IMR-90 (cell line): ENCODE results near the gene FRMD6. TPM values are rescaled to one million over a fixed set of nuclear protein-coding genes. Genes with fewer than 3 reads are reported as not detected.

Experiments used
- ATAC-seq: fragments of 200-7000 bp; cut with Tn5 transposase; 2 replicates; pipeline ENCODE4 v1.9.1; 2020; ENCODE audit warnings: low read depth, mild to moderate bottlenecking, moderate library complexity
- BruUV-seq: library from RNA; stranded (reverse); fragments of 400-500 nt; replicated peaks from 2 replicates; lab custom pipeline; 2021; lab: Mats Ljungman, UMichigan
- CTCF ChIA-PET: fragments of 300-600 bp; formaldehyde crosslinking; extraction: SDS; loops from one replicate; lab custom pipeline; 2021; ENCODE audit warnings: antibody characterized with exemption; lab: Yijun Ruan, JAX
- POLR2A ChIA-PET: fragments of 300-600 bp; sonication (Branson Sonifier 250); formaldehyde crosslinking; loops from one replicate; lab custom pipeline; 2022; ENCODE audit warnings: antibody characterized with exemption; ENCODE audit not compliant: unreplicated experiment; lab: Charles Lee
- DNase-seq: peaks from one replicate; pipeline ENCODE4 v3.0.0; 2013
- H2AFZ ChIP-seq: replicated peaks from 2 replicates; pipeline ENCODE3; 2013; ENCODE audit warnings: low read length, mild to moderate bottlenecking; ENCODE audit not compliant: poor library complexity
- H2AK5ac ChIP-seq: 2 replicates; pipeline ENCODE4 v1.6.1; 2013; ENCODE audit warnings: low read depth, low read length, inconsistent platforms
- H2AK9ac ChIP-seq: replicated peaks from 2 replicates; pipeline ENCODE3; 2013; ENCODE audit warnings: mild to moderate bottlenecking, low read depth, low read length, moderate library complexity; ENCODE audit not compliant: poor library complexity
- H2BK120ac ChIP-seq: 2 replicates; pipeline ENCODE4 v1.6.1; 2013; ENCODE audit warnings: low read depth, low read length, inconsistent platforms
- H2BK15ac ChIP-seq: 3 replicates; pipeline ENCODE4 v1.6.1; 2013; ENCODE audit warnings: low read depth, low read length, inconsistent platforms
- H2BK20ac ChIP-seq: 2 replicates; pipeline ENCODE4 v1.6.1; 2013; ENCODE audit warnings: low read depth, mild to moderate bottlenecking, inconsistent platforms, low read length, moderate library complexity
- H2BK5ac ChIP-seq: 2 replicates; pipeline ENCODE4 v1.6.1; 2013; ENCODE audit warnings: mild to moderate bottlenecking, low read depth, low read length, inconsistent platforms; ENCODE audit not compliant: poor library complexity, severe bottlenecking
- H3K14ac ChIP-seq: replicated peaks from 2 replicates; pipeline ENCODE4 v1.6.1; 2013; ENCODE audit warnings: low read depth, low read length, inconsistent platforms
- H3K18ac ChIP-seq: 2 replicates; pipeline ENCODE4 v1.6.1; 2013; ENCODE audit warnings: low read depth, low read length, control low read depth
- H3K23ac ChIP-seq: 2 replicates; pipeline ENCODE4 v1.6.1; 2013; ENCODE audit warnings: low read depth, low read length, inconsistent platforms
- H3K27ac ChIP-seq: 2 replicates; pipeline ENCODE4 v1.5.1; 2013; ENCODE audit warnings: mild to moderate bottlenecking, control low read depth, low read length; ENCODE audit not compliant: insufficient read depth
- H3K27me3 ChIP-seq: 2 replicates; pipeline ENCODE4 v1.6.1; 2013; ENCODE audit warnings: low read length; ENCODE audit not compliant: control insufficient read depth, insufficient read depth
- H3K36me3 ChIP-seq: 2 replicates; pipeline ENCODE4 v1.6.1; 2013; ENCODE audit warnings: low read length, mixed read lengths; ENCODE audit not compliant: control insufficient read depth, insufficient read depth
- H3K4ac ChIP-seq: 2 replicates; pipeline ENCODE4 v1.6.1; 2013; ENCODE audit warnings: low read depth, low read length, inconsistent platforms
- H3K4me1 ChIP-seq: 2 replicates; pipeline ENCODE4 v1.6.1; 2013; ENCODE audit warnings: low read length, mixed read lengths; ENCODE audit not compliant: control insufficient read depth, insufficient read depth
- H3K4me2 ChIP-seq: 2 replicates; pipeline ENCODE4 v1.6.1; 2013; ENCODE audit warnings: low read depth, mild to moderate bottlenecking, control low read depth, low read length, moderate library complexity
- H3K4me3 ChIP-seq: 2 replicates; pipeline ENCODE4 v1.5.1; 2013; ENCODE audit warnings: low read depth, mild to moderate bottlenecking, control low read depth, low read length, moderate library complexity; ENCODE audit not compliant: insufficient read depth
- H3K56ac ChIP-seq: 2 replicates; pipeline ENCODE4 v1.6.1; 2013; ENCODE audit warnings: low read length, inconsistent platforms; ENCODE audit not compliant: insufficient read depth; ENCODE audit errors: extremely low read depth
- H3K79me1 ChIP-seq, 2 experiments: 2 replicates each; pipeline ENCODE4 v1.6.1; 2013; ENCODE audit warnings: low read length in 2 of 2, inconsistent platforms in 1 of 2, low read depth in 1 of 2
- H3K9ac ChIP-seq: 2 replicates; pipeline ENCODE4 v1.6.1; 2013; ENCODE audit warnings: low read depth, low read length, control low read depth
- H3K9me1 ChIP-seq: 2 replicates; pipeline ENCODE4 v1.6.1; 2013; ENCODE audit warnings: low read length, inconsistent platforms; ENCODE audit not compliant: insufficient read depth
- H3K9me3 ChIP-seq: 2 replicates; pipeline ENCODE4 v1.6.1; 2013; ENCODE audit warnings: low read length; ENCODE audit not compliant: control insufficient read depth, insufficient read depth
- H4K20me1 ChIP-seq: 2 replicates; pipeline ENCODE4 v1.6.1; 2013; ENCODE audit warnings: low read length, inconsistent platforms; ENCODE audit not compliant: insufficient read depth
- H4K5ac ChIP-seq: 2 replicates; pipeline ENCODE4 v1.6.1; 2013; ENCODE audit warnings: mild to moderate bottlenecking, low read depth, low read length, control low read depth
- H4K8ac ChIP-seq, 2 experiments: 2 replicates each; pipeline ENCODE4 v1.6.1; 2013; ENCODE audit warnings: low read depth in 2 of 2, low read length in 2 of 2, control low read depth in 1 of 2, inconsistent platforms in 1 of 2
- H4K91ac ChIP-seq: 2 replicates; pipeline ENCODE4 v1.6.1; 2013; ENCODE audit warnings: low read depth, low read length, inconsistent platforms; ENCODE audit not compliant: insufficient read depth
- BHLHE40 ChIP-seq: fragments of 150-350 bp; IDR thresholded peaks from 2 replicates; pipeline ENCODE4 v1.6.1; 2016; ENCODE audit warnings: mild to moderate bottlenecking, low read depth, low read length
- CEBPB ChIP-seq: IDR thresholded peaks from 2 replicates; pipeline ENCODE4 v1.6.1; 2012; ENCODE audit warnings: low read depth, low read length, improper control_type of control experiment
- CTCF ChIP-seq: conservative IDR thresholded peaks from 2 replicates; pipeline ENCODE4 v1.5.1; 2012; ENCODE audit warnings: mild to moderate bottlenecking, low read depth, low read length, improper control_type of control experiment
- ELK1 ChIP-seq: fragments of 150-350 bp; IDR thresholded peaks from 2 replicates; pipeline ENCODE4 v1.6.1; 2016; ENCODE audit warnings: low read depth, mild to moderate bottlenecking, low read length, moderate library complexity, borderline replicate concordance
- FOS ChIP-seq: fragments of 150-350 bp; IDR thresholded peaks from 2 replicates; pipeline ENCODE4 v1.6.1; 2016; ENCODE audit warnings: low read depth, low read length
- MAZ ChIP-seq: IDR thresholded peaks from 2 replicates; pipeline ENCODE4 v1.6.1; 2012; ENCODE audit warnings: low read depth, mild to moderate bottlenecking, low read length, improper control_type of control experiment, moderate library complexity, borderline replicate concordance
- MXI1 ChIP-seq: IDR thresholded peaks from 2 replicates; pipeline ENCODE4 v1.6.1; 2012; ENCODE audit warnings: low read depth, mild to moderate bottlenecking, low read length, moderate library complexity, borderline replicate concordance
- NFE2L2 ChIP-seq: fragments of 150-350 bp; IDR thresholded peaks from 2 replicates; pipeline ENCODE4 v1.6.1; 2016; ENCODE audit warnings: low read depth, mild to moderate bottlenecking, low read length
- POLR2A ChIP-seq: IDR thresholded peaks from 2 replicates; pipeline ENCODE4 v1.6.1; 2012; ENCODE audit warnings: mild to moderate bottlenecking, low read depth, low read length
- RAD21 ChIP-seq: IDR thresholded peaks from 2 replicates; pipeline ENCODE4 v1.6.1; 2012; ENCODE audit warnings: low read length, improper control_type of control experiment
- RCOR1 ChIP-seq: IDR thresholded peaks from 2 replicates; pipeline ENCODE4 v1.6.1; 2012; ENCODE audit warnings: mild to moderate bottlenecking, low read length, improper control_type of control experiment; ENCODE audit not compliant: insufficient replicate concordance
- RFX5 ChIP-seq: IDR thresholded peaks from 2 replicates; pipeline ENCODE4 v1.8.0; 2012; ENCODE audit warnings: low read depth, mild to moderate bottlenecking, low read length, moderate library complexity
- SMC3 ChIP-seq: fragments of 150-350 bp; IDR thresholded peaks from 2 replicates; pipeline ENCODE4 v1.6.1; 2016; ENCODE audit warnings: low read depth, mild to moderate bottlenecking, antibody characterized with exemption, low read length, moderate library complexity
- USF2 ChIP-seq: fragments of 150-350 bp; IDR thresholded peaks from 2 replicates; pipeline ENCODE4 v1.6.1; 2017; ENCODE audit warnings: mild to moderate bottlenecking, antibody characterized with exemption, low read length, low read depth
- WGBS, 2 experiments: methylation state at CpG; one replicate each; pipeline versions ENCODE4 v1.1.5 to v1.1.7; 2013; ENCODE audit warnings: missing lambda C conversion rate in 2 of 2; ENCODE audit not compliant: insufficient read length in 1 of 2; ENCODE audit errors: extremely low coverage in 2 of 2; 5-methylcytosine and 5-hydroxymethylcytosine counted together
- dilution Hi-C: fragments of 300-500 bp; cut with HindIII; formaldehyde crosslinking; loops from one replicate; pipeline ENCODE4 v1.14.3; 2018; ENCODE audit warnings: low sequenced_read_pairs; ENCODE audit not compliant: unreplicated experiment
- in situ Hi-C: fragments of 300-500 bp; cut with MboI; formaldehyde crosslinking; loops from 3 replicates; pipeline ENCODE4 v1.14.3; 2019; ENCODE audit warnings: low sequenced_read_pairs, inconsistent platforms, mixed read lengths
- intact Hi-C: fragments of 100-400 bp; cut with micrococcal nuclease; formaldehyde crosslinking; loops from 2 replicates; pipeline ENCODE4 v1.10.0; 2022
- polyA plus RNA-seq, 3 experiments: library from polyadenylated mRNA; depleted of rRNA; stranded (reverse); fragments of >200 nt; gene quantifications; 2 replicates each; pipeline ENCODE4 v1.2.3, GENCODE V29; 2012; ENCODE audit warnings: low replicate concordance in 1 of 3
- total RNA-seq: library from RNA; depleted of rRNA; stranded (reverse); fragments of >200 nt; gene quantifications from 2 replicates; pipeline ENCODE4 v1.2.3, GENCODE V29; 2012

Gene FRMD6
- total and polyA plus RNA-seq, 2 of the 4 experiments (the other 2 are of a cell fraction): 243 to 682 TPM

GRCh38 chr14:51733147-51733546 is 81.4 kb downstream of the FRMD6 start:
- Histone ChIP-seq H4K91ac (no peak overlapping the region), H2AK9ac (no peak overlapping the region), H3K4me2 (no peak overlapping the region), H4K5ac (no peak overlapping the region), H3K23ac (no peak overlapping the region), H3K36me3 (peaks cover 9% of the 10 kb centered on the region), H2AK5ac (no peak overlapping the region), H2BK15ac (no peak overlapping the region), H3K9ac (no peak overlapping the region), H4K20me1 (peaks cover 3% of the 10 kb centered on the region; the same call in 1 of the 2 replicates), H3K27me3 (no peaks in the 10 kb centered on the region), H3K9me3 (no peaks in the 10 kb centered on the region; the same call in 1 of the 2 replicates), H3K79me1 (peaks cover 5 to 7% of the 10 kb centered on the region in 2 experiments; a peak in 3 of 4 replicates), H2BK5ac (no peak overlapping the region), H3K4me1 (no peaks in the 10 kb centered on the region), H2BK20ac (no peak overlapping the region), H3K4me3 (no peak overlapping the region), H3K4ac (no peak overlapping the region), H3K27ac (no peak overlapping the region), H2AFZ (no peak overlapping the region), H3K14ac (no peak overlapping the region), H3K18ac (no peak overlapping the region), H4K8ac (no peak overlapping the region), H3K9me1 (peaks cover 5% of the 10 kb centered on the region; the same call in 1 of the 2 replicates), H2BK120ac (no peak overlapping the region), H3K56ac (no peak overlapping the region)
- ChIA-PET CTCF (interaction anchor here (0.6 kb wide), 1 partner anchor 169 kb away, joined by 3 read pairs; no protein-coding TSS in a partner anchor), POLR2A (no interaction called here)
- WGBS, 2 experiments: no CpG with 5 or more reads among the region's 1 CpG
- dilution Hi-C loops: no loop called here
- ATAC-seq (no peak), DNase-seq (no peak)
- no TSS peak for BruUV-seq
- TF ChIP-seq SMC3 (no peak), USF2 (no peak), MAZ (no peak), CTCF (no peak), ELK1 (no peak), POLR2A (no peak), BHLHE40 (no peak), RCOR1 (no peak), RFX5 (no peak), RAD21 (no peak), CEBPB (no peak), FOS (no peak), MXI1 (no peak), NFE2L2 (no peak)
- in situ Hi-C loops: no loop called here
- intact Hi-C loops: no loop called here
